SH-SY5Y (cell line): ENCODE measurements around the gene ADAM15.

Experiments used
- GATA2 ChIP-seq: IDR thresholded peaks from 2 replicates; pipeline ENCODE4 v1.6.1; 2011; ENCODE audit warnings: mild to moderate bottlenecking, low read depth, low read length
- GATA3 ChIP-seq: IDR thresholded peaks from 2 replicates; pipeline ENCODE4 v1.6.1; 2011; ENCODE audit warnings: low read depth, mild to moderate bottlenecking, low read length, moderate library complexity

ADAM15 gene

DNA sequence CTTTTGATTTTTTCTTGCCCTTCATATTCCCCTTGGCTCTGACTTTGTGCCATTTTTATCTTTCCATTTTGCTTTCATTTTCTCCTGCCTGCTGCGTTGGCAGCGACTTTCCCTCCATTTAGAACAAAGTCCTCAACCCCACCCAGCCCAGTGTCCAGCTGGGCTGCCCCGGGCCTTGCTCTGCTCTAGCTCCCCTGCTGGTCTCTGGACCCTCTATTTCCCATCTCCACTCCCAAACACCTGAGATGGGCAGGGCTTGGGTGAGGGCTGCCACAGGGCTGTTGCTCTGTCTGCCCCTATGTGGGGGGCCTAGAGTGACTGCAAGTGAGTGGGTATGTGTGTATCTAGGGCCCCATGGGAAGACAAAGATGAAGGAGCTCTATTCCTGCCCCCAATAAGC, 7.3 kb upstream of the ADAM15 start:
- TF ChIP-seq GATA2: no peak
- TF ChIP-seq GATA3: no peak

- TF ChIP-seq GATA3: no peak
- no peak for TF ChIP-seq GATA2
Measured at GRCh38 chr1:155044365-155044764, 6.8 kb upstream of the ADAM15 start.

DNA sequence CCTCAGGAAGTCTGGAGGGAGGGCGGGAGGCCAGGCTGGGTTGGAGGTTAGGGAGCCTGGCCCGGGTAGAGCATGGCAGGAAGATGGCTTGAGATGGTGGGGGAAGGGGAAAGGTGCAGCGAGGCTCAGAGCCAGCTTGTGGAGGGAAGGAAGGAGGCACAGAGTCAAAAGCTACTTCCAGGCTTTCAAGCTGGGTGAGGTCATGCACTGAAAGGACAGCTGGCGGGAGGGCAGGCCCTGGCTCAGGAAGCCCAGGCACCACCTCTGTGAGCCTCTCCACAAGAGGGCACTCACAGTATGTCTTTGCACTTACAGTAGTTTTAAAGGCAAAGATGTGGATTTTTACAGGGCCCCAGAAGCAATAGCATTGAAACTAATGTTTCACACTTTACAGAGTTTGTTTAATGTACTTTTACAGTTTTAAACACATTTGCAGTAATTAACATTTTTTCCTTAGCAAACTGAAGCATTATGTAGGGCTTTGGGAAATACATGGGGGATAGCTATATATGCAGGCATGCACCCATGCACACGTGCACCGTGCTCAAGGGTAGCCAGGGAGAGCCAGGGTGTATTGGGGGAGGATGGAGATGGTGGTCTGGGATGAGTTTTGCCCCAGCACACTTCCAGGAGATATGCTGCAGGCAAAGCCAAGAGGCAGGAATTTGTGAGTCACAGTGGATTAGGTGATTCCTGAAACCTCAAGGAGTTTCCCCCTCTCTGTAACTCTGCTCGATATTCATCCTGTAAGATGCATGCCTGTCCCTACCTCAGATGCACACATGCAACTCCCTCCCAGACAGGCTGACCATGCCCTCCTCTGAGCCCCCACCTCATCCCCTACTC, 6.1 kb upstream of the ADAM15 start:
- TF ChIP-seq GATA2 (no peak), GATA3 (no peak)

GRCh38 chr1:155048449-155049334, 2.4 kb upstream of the ADAM15 start:
- TF ChIP-seq GATA2 (no peak), GATA3 (no peak)

GRCh38 chr1:155049651-155050559, 1.2 kb upstream of the ADAM15 start:
- TF ChIP-seq GATA3 (no peak), GATA2 (no peak)

- no peak for TF ChIP-seq GATA2
- no peak for TF ChIP-seq GATA3
Measured at GRCh38 chr1:155051342-155051776, 243 bp downstream of the ADAM15 start.

- TF ChIP-seq GATA2 (no peak), GATA3 (no peak)
Measured at GRCh38 chr1:155051777-155052398, 772 bp downstream of the ADAM15 start.

DNA sequence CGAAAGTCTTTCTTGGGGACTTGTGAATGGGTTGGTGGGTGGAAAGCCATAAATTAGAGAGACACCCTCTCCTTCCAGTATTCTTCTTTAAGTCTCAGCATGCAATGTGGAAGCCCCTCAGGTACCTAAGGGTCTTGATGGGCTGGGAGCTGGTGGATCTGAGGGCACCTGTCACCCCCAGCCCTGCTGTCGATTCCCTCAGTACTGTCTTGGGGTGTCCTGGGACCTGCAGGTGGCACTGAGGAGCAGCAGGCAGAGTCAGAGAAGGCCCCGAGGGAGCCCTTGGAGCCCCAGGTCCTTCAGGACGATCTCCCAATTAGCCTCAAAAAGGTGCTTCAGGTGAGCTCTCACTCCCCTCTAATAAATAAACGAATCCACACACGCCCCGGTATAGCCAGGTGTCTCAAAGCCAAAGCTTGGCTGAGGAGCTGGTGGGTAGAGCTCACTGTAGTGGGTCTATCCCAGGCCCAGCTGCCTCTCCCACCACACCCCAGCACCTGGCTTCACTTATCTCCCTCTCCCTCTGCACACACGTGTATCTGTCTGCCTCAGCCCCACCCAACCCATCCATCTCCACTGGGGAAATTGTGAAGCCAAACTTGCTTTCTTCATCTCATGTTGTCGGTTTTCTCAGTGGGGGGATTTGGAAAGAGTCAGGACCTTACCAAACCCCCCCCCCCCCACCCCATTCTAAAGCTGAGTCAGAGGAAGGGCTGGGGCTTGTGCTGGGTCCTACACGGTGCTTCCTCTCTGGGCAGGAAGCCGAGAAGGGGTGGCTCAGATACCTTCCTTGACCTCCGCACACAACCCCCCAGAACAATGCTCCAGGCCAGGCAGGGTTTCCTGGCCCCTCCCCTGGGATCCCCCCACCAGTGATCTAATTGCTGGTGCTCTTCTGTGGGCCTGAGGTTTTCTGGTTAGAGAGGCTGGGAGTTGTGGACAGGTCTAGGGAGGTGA, 1.6 kb downstream of the ADAM15 start:
- TF ChIP-seq GATA2: no peak
- no peak for TF ChIP-seq GATA3

- TF ChIP-seq GATA2 (no peak), GATA3 (no peak)
Measured at GRCh38 chr1:155053531-155054105, 2.5 kb downstream of the ADAM15 start.

DNA sequence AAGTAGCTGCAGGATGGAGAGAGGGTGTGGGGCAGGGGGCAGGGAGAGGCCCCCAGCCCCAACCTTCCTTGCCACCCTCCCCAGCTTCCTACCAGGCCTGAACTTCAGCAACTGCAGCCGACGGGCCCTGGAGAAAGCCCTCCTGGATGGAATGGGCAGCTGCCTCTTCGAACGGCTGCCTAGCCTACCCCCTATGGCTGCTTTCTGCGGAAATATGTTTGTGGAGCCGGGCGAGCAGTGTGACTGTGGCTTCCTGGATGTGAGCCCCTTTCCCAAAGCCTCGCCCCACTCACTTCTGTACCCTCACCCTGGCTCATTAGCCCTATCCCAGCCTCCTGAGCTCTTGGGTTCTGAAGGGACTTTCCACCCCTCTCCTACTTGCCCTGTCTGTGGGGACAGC, 6.0 kb downstream of the ADAM15 start:
- TF ChIP-seq GATA3 (no peak), GATA2 (no peak)

GRCh38 chr1:155057788-155058211, 6.7 kb downstream of the ADAM15 start:
- TF ChIP-seq GATA3 (no peak), GATA2 (no peak)

DNA sequence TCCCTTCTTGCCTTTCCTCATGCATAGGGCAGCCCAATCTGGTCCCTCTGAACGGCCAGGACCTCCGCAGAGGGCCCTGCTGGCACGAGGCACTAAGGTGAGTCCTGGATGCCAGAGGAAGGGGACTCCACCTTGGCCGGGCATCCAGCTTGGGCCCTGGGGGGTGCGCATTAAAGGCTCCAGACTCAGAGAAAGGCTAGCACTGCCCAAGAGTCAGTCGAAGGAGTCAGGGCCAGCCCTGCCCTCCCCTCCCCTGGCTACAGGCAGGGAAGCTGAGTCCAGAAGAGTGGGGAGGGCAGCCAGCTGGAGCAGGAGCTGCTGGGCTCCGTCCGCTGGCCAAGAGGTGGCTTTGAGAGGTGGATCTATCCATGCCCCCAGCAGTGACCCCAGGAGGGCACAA, 9.6 kb downstream of the ADAM15 start:
- TF ChIP-seq GATA3 (no peak), GATA2 (no peak)

GRCh38 chr1:155061381-155062150, 10.4 kb downstream of the ADAM15 start:
- TF ChIP-seq GATA3 (no peak), GATA2 (no peak)
